ENCODE results near the gene MEIS2. TPM values are rescaled to one million over a fixed set of nuclear protein-coding genes. Genes with fewer than 3 reads are reported as not detected.

Gene MEIS2
- total RNA-seq, 1 experiment from 2014 or later, result 28.7 TPM

DNA sequence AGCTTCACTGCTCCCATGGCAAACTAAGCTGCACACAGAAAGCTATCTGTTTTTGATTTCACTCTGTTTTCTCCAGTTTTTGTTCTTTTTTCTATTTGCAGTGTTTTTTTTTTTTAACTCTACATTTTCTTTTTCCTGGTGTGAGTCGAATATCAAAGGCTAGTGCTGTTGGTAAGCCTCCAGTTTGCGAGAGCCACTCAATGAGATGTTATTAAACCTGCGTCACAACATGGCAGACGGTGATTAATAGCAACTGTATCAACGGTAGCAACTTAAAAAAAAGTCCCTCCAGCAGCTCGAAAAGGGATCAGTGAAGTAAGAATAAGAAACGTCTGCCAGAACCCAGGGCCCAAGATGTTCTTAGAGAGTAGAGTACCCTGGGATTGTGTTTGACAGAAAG, 84.1 kb downstream of the MEIS2 start:
- no peaks in the 10 kb centered on the region for H3K27me3 Mint-ChIP-seq (ENCODE audit: insufficient read depth, unreplicated experiment)
- no peak overlapping the region for H3K4me3 Mint-ChIP-seq (ENCODE audit: unreplicated experiment)
- Histone ChIP-seq H3K27me3 (replicated peaks; ENCODE audit: control insufficient read depth, insufficient read depth, low read length) (no peaks in the 10 kb centered on the region), H3K4me3 (ENCODE audit: low read depth, low read length) (no peak overlapping the region), H3K4me1 (peaks cover 58% of the 10 kb centered on the region), H3K9me3 (no peaks in the 10 kb centered on the region), H3K36me3 (ENCODE audit: control insufficient read depth, insufficient read depth, low read length) (peaks cover 2% of the 10 kb centered on the region)
- peaks cover 14% of the 10 kb centered on the region for H3K36me3 Mint-ChIP-seq (ENCODE audit: insufficient read depth, unreplicated experiment)
- POLR2A ChIA-PET, result no interaction called here
- peaks cover 29% of the 10 kb centered on the region for H3K4me1 Mint-ChIP-seq (ENCODE audit: low read depth, unreplicated experiment)
- TF ChIP-seq, protein P1, sequence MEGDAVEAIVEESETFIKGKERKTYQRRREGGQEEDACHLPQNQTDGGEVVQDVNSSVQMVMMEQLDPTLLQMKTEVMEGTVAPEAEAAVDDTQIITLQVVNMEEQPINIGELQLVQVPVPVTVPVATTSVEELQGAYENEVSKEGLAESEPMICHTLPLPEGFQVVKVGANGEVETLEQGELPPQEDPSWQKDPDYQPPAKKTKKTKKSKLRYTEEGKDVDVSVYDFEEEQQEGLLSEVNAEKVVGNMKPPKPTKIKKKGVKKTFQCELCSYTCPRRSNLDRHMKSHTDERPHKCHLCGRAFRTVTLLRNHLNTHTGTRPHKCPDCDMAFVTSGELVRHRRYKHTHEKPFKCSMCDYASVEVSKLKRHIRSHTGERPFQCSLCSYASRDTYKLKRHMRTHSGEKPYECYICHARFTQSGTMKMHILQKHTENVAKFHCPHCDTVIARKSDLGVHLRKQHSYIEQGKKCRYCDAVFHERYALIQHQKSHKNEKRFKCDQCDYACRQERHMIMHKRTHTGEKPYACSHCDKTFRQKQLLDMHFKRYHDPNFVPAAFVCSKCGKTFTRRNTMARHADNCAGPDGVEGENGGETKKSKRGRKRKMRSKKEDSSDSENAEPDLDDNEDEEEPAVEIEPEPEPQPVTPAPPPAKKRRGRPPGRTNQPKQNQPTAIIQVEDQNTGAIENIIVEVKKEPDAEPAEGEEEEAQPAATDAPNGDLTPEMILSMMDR (IDR thresholded peaks at IDR 0.05; ENCODE audit: insufficient read depth in 1 of 2, low read depth in 1 of 2, low read length in 1 of 2, severe bottlenecking in 1 of 2, unreplicated experiment in 1 of 2), result no peak
- no peak for DNase-seq
- H3K9me3 Mint-ChIP-seq (ENCODE audit: unreplicated experiment), result no peaks in the 10 kb centered on the region
- intact Hi-C loops (cut with micrococcal nuclease; ENCODE audit: unreplicated experiment), result loop anchor here (5.0 kb wide), 1 partner anchor 86 kb away; the partner anchor contains the start of gene MEIS2
- CTCF ChIA-PET, result no interaction called here
- BruUV-seq (replicated peaks), result no TSS peak
- no peak overlapping the region for H3K27ac Mint-ChIP-seq (ENCODE audit: unreplicated experiment)

DNA sequence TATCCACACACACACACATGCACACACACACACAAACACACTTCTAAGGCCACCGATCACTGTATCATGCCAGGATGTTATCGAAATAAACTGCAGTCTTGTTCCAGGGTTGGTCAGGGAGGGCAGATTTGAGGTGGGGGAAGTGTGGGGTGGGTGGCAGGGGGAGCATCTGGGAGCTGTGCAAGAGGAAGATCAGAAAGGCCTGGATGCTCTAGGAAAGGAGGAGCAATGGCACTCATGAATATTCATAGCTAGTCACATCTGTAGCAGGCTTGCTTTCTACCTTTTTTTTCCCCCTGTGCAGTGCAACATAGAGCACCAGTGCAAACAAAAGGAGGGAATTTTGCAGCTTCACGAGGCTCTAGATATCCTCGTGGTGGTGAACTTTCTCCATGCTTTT, 84.9 kb downstream of the MEIS2 start:
- H3K4me3 Mint-ChIP-seq (ENCODE audit: unreplicated experiment), result no peak overlapping the region
- no peak overlapping the region for H3K4me3 ChIP-seq (ENCODE audit: low read depth, low read length)
- H3K9me3 Mint-ChIP-seq (ENCODE audit: unreplicated experiment), result no peaks in the 10 kb centered on the region
- no peaks in the 10 kb centered on the region for H3K9me3 ChIP-seq
- peaks cover 50% of the 10 kb centered on the region for H3K4me1 ChIP-seq
- H3K36me3 ChIP-seq (ENCODE audit: control insufficient read depth, insufficient read depth, low read length), result peaks cover 1% of the 10 kb centered on the region; the same call in 1 of the 2 replicates
- peak overlapping the region; percentile 8 for H3K27ac Mint-ChIP-seq (ENCODE audit: unreplicated experiment)
- H3K4me1 Mint-ChIP-seq (ENCODE audit: low read depth, unreplicated experiment), result peaks cover 21% of the 10 kb centered on the region
- intact Hi-C loops (cut with micrococcal nuclease; ENCODE audit: unreplicated experiment), result loop anchor here (2.0 to 5.0 kb wide), 2 partner anchors 39 to 87 kb away; partner anchors contain the start of gene MEIS2
- ChIA-PET POLR2A (no interaction called here), CTCF (interaction anchor here (0.7 kb wide), 1 partner anchor 230 kb away, joined by 3 read pairs; no protein-coding TSS in a partner anchor)
- no peaks in the 10 kb centered on the region for H3K27me3 ChIP-seq (replicated peaks; ENCODE audit: control insufficient read depth, insufficient read depth, low read length)
- DNase-seq, result no peak
- peaks cover 6% of the 10 kb centered on the region for H3K36me3 Mint-ChIP-seq (ENCODE audit: insufficient read depth, unreplicated experiment)
- TF ChIP-seq, protein P1 (IDR thresholded peaks at IDR 0.05; ENCODE audit: insufficient read depth in 1 of 2, low read depth in 1 of 2, low read length in 1 of 2, severe bottlenecking in 1 of 2, unreplicated experiment in 1 of 2), result no peak
- no TSS peak for BruUV-seq (replicated peaks)
- H3K27me3 Mint-ChIP-seq (ENCODE audit: insufficient read depth, unreplicated experiment), result no peaks in the 10 kb centered on the region

DNA sequence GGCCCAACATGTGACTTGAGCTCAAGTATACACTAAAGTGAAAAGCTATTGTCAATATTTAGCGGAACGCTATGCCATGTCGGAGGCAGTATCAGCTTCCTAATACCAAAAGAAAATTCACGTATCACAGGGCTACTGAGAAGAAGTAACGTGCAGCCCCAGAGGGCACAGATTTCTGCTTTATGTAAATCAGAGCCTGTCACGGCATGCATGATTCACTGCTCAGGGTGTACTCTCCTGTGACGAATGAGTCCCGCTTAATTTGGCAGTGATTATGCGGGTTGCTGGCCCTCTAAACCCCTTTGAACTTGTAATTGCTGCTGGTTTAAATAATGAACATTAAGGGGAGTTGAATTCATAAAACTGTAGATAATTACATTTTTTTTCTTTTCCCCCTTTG, 85.3 kb downstream of the MEIS2 start:
- ChIA-PET CTCF (interaction anchor here (0.7 kb wide), 1 partner anchor 230 kb away, joined by 3 read pairs; no protein-coding TSS in a partner anchor), POLR2A (no interaction called here)
- TF ChIP-seq, protein P1 (IDR thresholded peaks at IDR 0.05; ENCODE audit: insufficient read depth in 1 of 2, low read depth in 1 of 2, low read length in 1 of 2, severe bottlenecking in 1 of 2, unreplicated experiment in 1 of 2), result no peak
- H3K36me3 ChIP-seq (ENCODE audit: control insufficient read depth, insufficient read depth, low read length), result peaks cover 1% of the 10 kb centered on the region; the same call in 1 of the 2 replicates
- H3K27ac Mint-ChIP-seq (ENCODE audit: unreplicated experiment), result peak overlapping the region; percentile 8
- BruUV-seq (replicated peaks), result no TSS peak
- no peaks in the 10 kb centered on the region for H3K9me3 ChIP-seq
- intact Hi-C loops (cut with micrococcal nuclease; ENCODE audit: unreplicated experiment), result loop anchor here (2.0 to 5.0 kb wide), 2 partner anchors 38 to 87 kb away; partner anchors contain the start of gene MEIS2
- DNase-seq, result peak in 1 of 2 experiments; percentile 8
- H3K4me3 ChIP-seq (ENCODE audit: low read depth, low read length), result no peak overlapping the region
- no peaks in the 10 kb centered on the region for H3K27me3 ChIP-seq (replicated peaks; ENCODE audit: control insufficient read depth, insufficient read depth, low read length)
- peaks cover 2% of the 10 kb centered on the region for H3K36me3 Mint-ChIP-seq (ENCODE audit: insufficient read depth, unreplicated experiment)
- peaks cover 46% of the 10 kb centered on the region for H3K4me1 ChIP-seq
- H3K27me3 Mint-ChIP-seq (ENCODE audit: insufficient read depth, unreplicated experiment), result no peaks in the 10 kb centered on the region
- H3K9me3 Mint-ChIP-seq (ENCODE audit: unreplicated experiment), result no peaks in the 10 kb centered on the region
- H3K4me1 Mint-ChIP-seq (ENCODE audit: low read depth, unreplicated experiment), result peaks cover 17% of the 10 kb centered on the region
- no peak overlapping the region for H3K4me3 Mint-ChIP-seq (ENCODE audit: unreplicated experiment)

Data from Caco-2 (cell line).